ENCODE measurements around the gene BAG3.

GRCh38 chr10:119703903-119704508 is 52.8 kb downstream of the BAG3 start:
- TF ChIP-seq CTCF (conservative IDR thresholded peaks at IDR 0.05; ENCODE audit: low read depth, low read length) (no peak), EZH2 (IDR thresholded peaks at IDR 0.05; ENCODE audit: borderline replicate concordance, low read depth, low read length, poor library complexity, severe bottlenecking) (no peak)
